Keratinocyte (primary cell): ENCODE data around the gene LGALS7B.

Experiments
- CTCF ChIP-seq, 3 experiments: IDR thresholded peaks in 1 of 3; conservative IDR thresholded peaks in 1 of 3; optimal IDR thresholded peaks in 1 of 3; 2 replicates in 2 of 3; 3 replicates in 1 of 3; pipeline versions ENCODE3 to v1.5.1; 2011; ENCODE audit warnings: low read length in 3 of 3, mild to moderate bottlenecking in 3 of 3, moderate library complexity in 2 of 3, control low read depth in 1 of 3, inconsistent platforms in 1 of 3; ENCODE audit not compliant: insufficient read depth in 2 of 3; ENCODE audit errors: extremely low read depth in 1 of 3
- EZH2 ChIP-seq: IDR thresholded peaks from one replicate; pipeline ENCODE4 v1.6.1; 2012; ENCODE audit warnings: inconsistent platforms, mild to moderate bottlenecking, low read length, moderate library complexity

GRCh38 chr19:38739440-38740256, 49.4 kb upstream of the LGALS7B start:
- no peak for TF ChIP-seq CTCF (optimal IDR thresholded peaks at IDR 0.05 in 1 of 3, IDR thresholded peaks at IDR 0.05 in 1 of 3, conservative IDR thresholded peaks at IDR 0.05 in 1 of 3; ENCODE audit: extremely low read depth in 1 of 3, insufficient read depth in 2 of 3, low read length in 3 of 3)
- no peak for TF ChIP-seq EZH2
